ENCODE results near the gene ARHGEF11. TPM values are rescaled to one million over a fixed set of nuclear protein-coding genes. Genes with fewer than 3 reads are reported as not detected.

ARHGEF11 gene
- total RNA-seq, 1 donor from 2014 or later: 41.1 TPM

- no peaks in the 10 kb centered on the region for H3K36me3 ChIP-seq
- DNase-seq (no peak), ATAC-seq (no peak)
- TF ChIP-seq CTCF (IDR thresholded peaks at IDR 0.05): no peak
- H3K4me3 ChIP-seq: no peak overlapping the region
- H3K9me3 ChIP-seq: no peaks in the 10 kb centered on the region
- H3K4me1 ChIP-seq: no peaks in the 10 kb centered on the region
- no peak overlapping the region for H3K27ac ChIP-seq
- H3K27me3 ChIP-seq: no peaks in the 10 kb centered on the region
- intact Hi-C loops (cut with DNase I): no loop called here
Observed at GRCh38 chr1:156993426-156994147, 52.0 kb downstream of the ARHGEF11 start.

DNA sequence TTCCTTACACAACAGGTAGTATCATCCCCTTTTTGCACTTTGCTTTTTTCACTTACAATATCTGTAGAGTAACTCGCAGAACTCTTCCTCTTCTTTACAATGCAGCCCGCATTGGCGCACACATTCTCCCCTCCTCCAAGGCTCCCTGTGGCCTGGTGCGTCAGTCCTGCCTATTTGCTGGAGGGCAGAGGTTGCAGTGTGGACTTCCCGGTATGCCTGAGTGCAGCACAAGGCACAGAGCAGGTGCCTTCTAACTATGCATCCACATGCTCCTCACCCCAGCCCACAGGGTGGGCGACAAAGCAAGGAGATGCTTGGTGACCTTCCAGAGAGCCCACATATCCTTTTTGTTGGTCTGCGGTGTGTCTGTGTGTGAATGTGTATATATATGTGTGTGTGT lies 53.3 kb downstream of the ARHGEF11 start:
- no peak for TF ChIP-seq CTCF (IDR thresholded peaks at IDR 0.05)
- no peaks in the 10 kb centered on the region for H3K9me3 ChIP-seq
- H3K4me1 ChIP-seq: no peaks in the 10 kb centered on the region
- intact Hi-C loops (cut with DNase I): no loop called here
- H3K4me3 ChIP-seq: no peak overlapping the region
- no peaks in the 10 kb centered on the region for H3K27me3 ChIP-seq
- H3K27ac ChIP-seq: no peak overlapping the region
- no peak for ATAC-seq
- H3K36me3 ChIP-seq: no peaks in the 10 kb centered on the region
- DNase-seq: no peak

GRCh38 chr1:156987715-156988114 lies 57.8 kb downstream of the ARHGEF11 start:
- no peak for ATAC-seq
- H3K4me1 ChIP-seq: no peaks in the 10 kb centered on the region
- no peak overlapping the region for H3K27ac ChIP-seq
- no peak for DNase-seq
- no peaks in the 10 kb centered on the region for H3K9me3 ChIP-seq
- intact Hi-C loops (cut with DNase I): no loop called here
- H3K36me3 ChIP-seq: peaks cover 28% of the 10 kb centered on the region
- no peak for TF ChIP-seq CTCF (IDR thresholded peaks at IDR 0.05)
- H3K4me3 ChIP-seq: no peak overlapping the region
- H3K27me3 ChIP-seq: no peaks in the 10 kb centered on the region

DNA sequence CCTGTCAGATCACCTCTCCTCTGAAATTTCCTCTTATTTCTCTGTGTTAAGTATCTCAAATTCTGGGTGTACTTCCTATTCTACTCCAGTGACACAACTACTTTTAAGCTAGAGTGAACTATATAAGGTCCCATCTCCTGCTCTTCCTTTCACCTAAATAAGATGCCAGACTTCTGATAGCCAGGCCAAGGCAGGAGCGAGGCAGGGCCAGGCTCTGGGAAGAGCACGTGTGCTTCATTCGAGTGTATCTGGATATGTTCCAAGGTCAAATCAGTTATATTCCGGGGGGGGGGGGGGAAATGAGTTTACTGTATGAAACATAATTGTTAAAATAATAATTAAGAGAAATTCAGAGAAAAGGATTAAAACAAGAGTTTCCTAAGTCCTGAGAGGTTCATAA lies 65.0 kb downstream of the ARHGEF11 start:
- no peak for TF ChIP-seq CTCF (IDR thresholded peaks at IDR 0.05)
- intact Hi-C loops (cut with DNase I): no loop called here

DNA sequence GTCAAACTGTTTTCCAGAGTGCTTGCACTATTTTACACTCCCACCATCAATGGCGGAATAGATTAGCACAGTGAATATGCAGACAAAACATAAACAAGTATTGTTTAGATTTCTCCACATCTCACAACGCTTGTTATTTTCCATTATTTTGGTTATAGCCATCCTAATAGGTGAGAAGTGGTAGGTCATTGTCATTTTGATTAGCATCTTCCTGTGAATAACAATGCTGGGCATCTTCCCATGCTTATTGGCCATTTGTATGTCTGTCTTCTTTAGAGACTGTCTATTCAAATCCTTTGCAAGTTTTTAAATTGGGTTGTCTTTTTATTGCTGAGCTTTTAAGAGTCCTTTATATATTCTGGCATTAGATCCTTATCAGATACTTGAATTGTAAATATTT lies 70.5 kb downstream of the ARHGEF11 start:
- Histone ChIP-seq H3K4me1 (no peaks in the 10 kb centered on the region), H3K27ac (no peak overlapping the region), H3K27me3 (no peaks in the 10 kb centered on the region), H3K4me3 (no peak overlapping the region), H3K36me3 (peaks cover 78% of the 10 kb centered on the region), H3K9me3 (no peaks in the 10 kb centered on the region)
- TF ChIP-seq CTCF (IDR thresholded peaks at IDR 0.05): no peak
- intact Hi-C loops (cut with DNase I): no loop called here
- ATAC-seq: no peak
- DNase-seq: no peak

More for the DNA sequence above, 65.0 kb downstream of the ARHGEF11 start:
- Histone ChIP-seq H3K4me1 (no peaks in the 10 kb centered on the region), H3K27me3 (no peaks in the 10 kb centered on the region), H3K9me3 (no peaks in the 10 kb centered on the region), H3K4me3 (no peak overlapping the region), H3K27ac (no peak overlapping the region), H3K36me3 (peaks cover 75% of the 10 kb centered on the region)
- ATAC-seq: no peak
- no peak for DNase-seq

DNA sequence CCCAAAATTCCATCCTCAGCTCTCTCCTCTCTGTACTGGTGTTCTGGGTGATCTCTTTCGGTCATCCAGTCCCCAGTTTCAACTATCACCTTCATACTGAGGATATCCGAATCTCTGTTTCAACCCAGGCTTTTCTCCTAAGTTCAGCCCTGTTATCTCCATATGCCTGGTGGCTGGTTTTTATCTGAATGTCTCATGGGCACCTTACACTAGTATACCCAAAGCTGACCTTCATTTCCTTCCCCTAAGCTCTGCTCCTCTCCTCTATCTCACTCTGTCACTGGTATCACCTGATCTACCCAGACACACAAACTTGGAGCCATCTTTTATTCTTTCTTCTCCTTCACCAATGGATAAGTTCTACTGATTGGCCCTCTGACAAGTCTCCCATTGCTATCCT lies 72.1 kb downstream of the ARHGEF11 start:
- Histone ChIP-seq H3K27ac (no peak overlapping the region), H3K36me3 (peaks cover 84% of the 10 kb centered on the region), H3K4me3 (no peak overlapping the region), H3K9me3 (no peaks in the 10 kb centered on the region), H3K27me3 (no peaks in the 10 kb centered on the region), H3K4me1 (no peaks in the 10 kb centered on the region)
- ATAC-seq: no peak
- DNase-seq: no peak
- intact Hi-C loops (cut with DNase I): no loop called here
- no peak for TF ChIP-seq CTCF (IDR thresholded peaks at IDR 0.05)

All from upper lobe of right lung (tissue), 1 donor.